GM12875 (cell line): ENCODE data around the gene DYNLT1.

Source experiments
- H3K4me3 ChIP-seq: one replicate; pipeline ENCODE4 v1.5.1; 2011; ENCODE audit warnings: low read depth, low read length, control low read depth
- TF ChIP-seq, protein P1 (sequence below): IDR thresholded peaks from 2 replicates; pipeline ENCODE4 v1.5.1; 2011; ENCODE audit warnings: low read depth, mild to moderate bottlenecking, control low read depth, inconsistent platforms, low read length, moderate library complexity, borderline replicate concordance; ENCODE audit not compliant: insufficient read depth

The DYNLT1 gene

DNA sequence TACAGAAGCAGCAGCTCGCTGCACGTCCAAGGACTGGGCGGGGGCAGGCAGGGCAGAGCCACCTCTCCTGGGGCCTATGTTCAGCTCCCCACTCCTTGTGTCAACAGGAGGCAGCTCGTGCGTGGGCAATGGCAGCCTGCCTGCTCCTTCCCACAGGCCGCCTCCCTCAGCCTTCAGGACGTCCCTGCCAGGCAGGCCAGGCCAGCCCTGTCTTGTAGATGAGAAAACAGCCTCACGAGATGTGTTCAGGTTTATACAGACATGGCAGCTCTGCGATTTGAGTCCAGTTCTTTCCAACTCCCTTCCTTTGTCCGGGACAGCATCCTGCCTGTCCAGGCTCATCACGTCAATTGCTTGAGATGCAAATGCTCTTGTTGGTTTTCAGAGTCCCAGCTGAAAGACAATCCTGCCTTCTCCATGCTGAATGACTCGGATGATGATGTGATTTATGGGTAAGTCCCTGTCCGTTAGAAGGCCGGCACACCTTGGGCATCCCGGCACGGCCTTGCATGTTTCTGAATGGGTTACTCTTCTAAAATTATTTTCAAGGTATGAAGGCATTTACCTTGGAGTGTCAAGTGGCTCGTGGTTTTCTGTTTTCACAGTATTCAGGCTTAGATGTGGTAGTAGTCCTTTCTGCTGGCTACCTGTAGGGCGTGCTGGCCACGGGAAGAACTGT is 13.5 kb downstream of the DYNLT1 start:
- H3K4me3 ChIP-seq = no peak overlapping the region

GRCh38 chr6:158629367-158630221 is 14.9 kb downstream of the DYNLT1 start:
- TF ChIP-seq, protein P1, sequence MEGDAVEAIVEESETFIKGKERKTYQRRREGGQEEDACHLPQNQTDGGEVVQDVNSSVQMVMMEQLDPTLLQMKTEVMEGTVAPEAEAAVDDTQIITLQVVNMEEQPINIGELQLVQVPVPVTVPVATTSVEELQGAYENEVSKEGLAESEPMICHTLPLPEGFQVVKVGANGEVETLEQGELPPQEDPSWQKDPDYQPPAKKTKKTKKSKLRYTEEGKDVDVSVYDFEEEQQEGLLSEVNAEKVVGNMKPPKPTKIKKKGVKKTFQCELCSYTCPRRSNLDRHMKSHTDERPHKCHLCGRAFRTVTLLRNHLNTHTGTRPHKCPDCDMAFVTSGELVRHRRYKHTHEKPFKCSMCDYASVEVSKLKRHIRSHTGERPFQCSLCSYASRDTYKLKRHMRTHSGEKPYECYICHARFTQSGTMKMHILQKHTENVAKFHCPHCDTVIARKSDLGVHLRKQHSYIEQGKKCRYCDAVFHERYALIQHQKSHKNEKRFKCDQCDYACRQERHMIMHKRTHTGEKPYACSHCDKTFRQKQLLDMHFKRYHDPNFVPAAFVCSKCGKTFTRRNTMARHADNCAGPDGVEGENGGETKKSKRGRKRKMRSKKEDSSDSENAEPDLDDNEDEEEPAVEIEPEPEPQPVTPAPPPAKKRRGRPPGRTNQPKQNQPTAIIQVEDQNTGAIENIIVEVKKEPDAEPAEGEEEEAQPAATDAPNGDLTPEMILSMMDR = no peak
- no peak overlapping the region for H3K4me3 ChIP-seq

More for the DNA sequence above, 13.5 kb downstream of the DYNLT1 start:
- TF ChIP-seq, protein P1 = no peak

GRCh38 chr6:158628542-158628941 is 16.0 kb downstream of the DYNLT1 start:
- H3K4me3 ChIP-seq = no peak overlapping the region
- TF ChIP-seq, protein P1 = no peak

DNA sequence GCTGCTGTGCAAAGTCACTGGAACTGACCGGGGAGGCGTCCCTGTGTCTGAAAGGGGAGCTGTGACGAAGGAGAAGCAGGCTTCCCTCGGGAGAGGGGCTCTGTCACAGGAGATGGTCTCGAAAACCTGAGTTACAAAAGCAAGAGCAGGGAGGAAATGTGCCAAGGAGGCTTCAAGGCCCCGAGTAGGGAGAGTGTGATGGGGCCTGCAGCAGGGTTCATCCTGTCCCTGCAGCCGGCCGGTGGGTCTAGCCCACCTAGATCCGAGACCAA is 16.7 kb downstream of the DYNLT1 start:
- TF ChIP-seq, protein P1 = no peak
- H3K4me3 ChIP-seq = no peak overlapping the region

DNA sequence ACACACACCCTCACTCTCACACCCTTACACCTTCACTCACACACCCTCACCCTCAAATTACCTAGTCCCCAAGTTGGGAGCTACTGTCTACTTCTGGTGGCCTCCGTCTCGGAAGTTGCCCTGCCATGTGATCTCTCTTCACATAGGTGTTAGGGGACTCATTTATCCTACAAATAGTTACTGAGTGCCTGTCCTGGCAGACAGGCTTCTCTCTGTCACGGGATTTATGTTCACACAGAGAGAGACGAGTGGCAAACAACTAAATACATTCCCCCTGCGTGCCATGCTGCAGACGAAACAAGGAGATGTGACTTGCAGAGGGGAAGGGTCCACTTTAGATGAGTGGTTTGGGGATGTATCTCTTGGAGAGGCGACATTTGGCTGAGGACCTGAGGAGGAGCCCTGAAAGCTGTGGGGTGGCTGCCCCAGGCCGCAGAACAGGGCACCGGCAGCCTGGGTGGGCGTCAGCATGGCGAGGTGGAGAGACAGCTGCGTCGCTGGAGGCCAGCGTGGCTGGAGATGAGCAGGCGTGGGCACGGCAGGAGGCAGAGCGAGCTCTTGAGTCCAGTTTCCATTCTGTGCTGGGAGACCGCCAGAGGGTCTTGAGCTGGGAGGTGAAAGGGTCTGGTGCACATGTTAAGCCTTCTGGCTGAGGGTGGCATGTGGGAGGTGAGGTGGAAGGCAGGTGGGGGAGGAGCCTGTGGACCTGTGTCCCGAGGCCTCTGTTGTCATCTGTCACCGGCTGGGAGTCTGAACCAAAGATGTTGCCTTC is 17.2 kb downstream of the DYNLT1 start:
- H3K4me3 ChIP-seq = no peak overlapping the region
- TF ChIP-seq, protein P1 = no peak

DNA sequence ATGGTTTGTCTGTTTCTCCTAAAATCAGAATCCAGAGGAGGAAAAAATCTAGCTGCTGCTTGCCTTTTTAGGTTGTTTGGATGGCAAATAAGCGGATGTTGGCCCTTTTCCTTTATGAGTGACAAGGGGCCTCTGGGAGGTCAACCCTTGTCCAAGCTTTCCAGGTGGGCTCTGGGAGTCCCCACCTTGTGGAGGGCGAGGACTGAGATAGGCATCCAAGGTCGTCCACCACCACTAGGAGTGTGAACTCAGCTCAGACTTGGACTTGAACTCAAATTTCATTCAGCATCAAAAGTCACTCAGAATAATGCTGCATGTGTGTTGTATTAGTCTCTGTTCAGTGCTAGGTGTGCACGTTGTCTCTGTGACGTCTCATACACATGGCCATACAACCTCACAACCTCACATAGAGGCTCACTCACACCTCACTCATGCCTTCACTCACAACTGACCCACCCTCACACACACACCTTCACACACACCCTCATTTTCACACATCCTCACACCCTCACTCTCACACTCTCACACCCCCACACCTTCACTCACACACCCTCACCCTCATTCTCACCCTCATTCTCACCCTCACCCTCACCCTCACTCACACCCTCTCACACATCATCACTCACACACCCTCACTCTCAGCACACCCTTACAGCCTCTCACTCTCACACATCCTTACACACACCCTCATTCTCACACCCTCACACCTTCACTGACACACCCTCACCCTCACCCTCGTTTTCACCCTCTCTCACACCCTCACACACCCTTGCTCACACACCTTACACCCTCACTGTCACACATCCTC is 18.0 kb downstream of the DYNLT1 start:
- no peak overlapping the region for H3K4me3 ChIP-seq
- TF ChIP-seq, protein P1 = no peak
